GM19395 (cell line): ENCODE data around the gene ZFYVE21.

ENCODE experiments used
- ATAC-seq: cut with Tn5 transposase; IDR thresholded peaks from one replicate; pipeline ENCODE4 v1.9.1; 2021; ENCODE audit warnings: mild to moderate bottlenecking, moderate library complexity; ENCODE audit not compliant: unreplicated experiment

ZFYVE21 gene

DNA sequence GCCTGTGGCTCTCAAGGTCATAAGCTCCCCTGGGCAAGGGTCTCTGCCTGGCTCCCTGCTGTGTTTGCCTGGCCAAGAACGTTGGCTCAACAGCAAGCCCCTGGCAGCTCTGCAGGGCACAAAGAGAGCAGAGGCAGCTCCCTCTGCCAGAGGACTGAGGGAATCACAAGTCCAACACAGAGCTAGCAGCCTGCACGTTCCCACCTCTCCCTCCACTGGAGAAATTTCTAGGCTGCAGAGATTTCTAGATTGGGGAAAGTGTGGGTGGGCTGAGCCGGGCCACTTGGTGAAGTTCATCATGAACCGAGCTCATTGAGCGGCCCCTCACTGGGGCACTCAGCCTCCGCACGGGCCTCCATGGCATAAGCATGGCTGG lies 19.8 kb downstream of the ZFYVE21 start:
- ATAC-seq = no peak

DNA sequence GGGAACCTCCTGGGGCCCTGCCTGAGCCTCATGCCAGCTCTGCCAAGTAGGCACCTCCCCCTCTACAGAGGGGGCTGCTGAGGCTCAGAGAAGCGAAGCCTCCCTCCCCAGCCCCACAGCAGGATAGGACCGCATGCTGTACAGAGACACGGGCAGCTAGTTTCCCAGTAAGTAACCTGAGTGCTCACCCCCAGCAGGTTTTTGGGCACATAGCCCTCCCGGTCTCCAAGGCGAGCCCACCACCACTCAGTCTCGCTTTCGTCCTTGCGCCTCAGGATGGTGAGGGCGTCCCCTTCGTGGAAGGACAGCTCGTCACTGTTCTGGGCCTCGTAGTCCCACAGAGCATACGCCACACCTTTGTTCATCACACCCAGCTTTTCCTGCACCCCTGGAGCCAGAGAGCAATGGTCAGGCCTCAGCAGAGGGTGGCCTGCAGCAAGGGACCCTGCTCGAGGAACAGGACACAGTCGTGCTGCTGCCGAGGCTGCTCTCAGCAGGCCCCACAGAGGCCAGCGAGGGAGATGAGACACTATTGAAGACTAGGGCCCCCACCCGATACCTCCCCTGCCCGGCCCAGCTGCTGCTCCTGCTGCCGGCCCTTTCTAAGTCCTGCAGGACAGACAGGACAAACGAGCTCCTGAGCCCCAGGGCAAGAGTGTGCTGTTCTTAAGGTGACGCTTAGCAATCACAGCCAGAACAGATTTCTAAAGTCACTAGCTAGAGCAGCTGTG lies 20.4 kb downstream of the ZFYVE21 start:
- no peak for ATAC-seq

DNA sequence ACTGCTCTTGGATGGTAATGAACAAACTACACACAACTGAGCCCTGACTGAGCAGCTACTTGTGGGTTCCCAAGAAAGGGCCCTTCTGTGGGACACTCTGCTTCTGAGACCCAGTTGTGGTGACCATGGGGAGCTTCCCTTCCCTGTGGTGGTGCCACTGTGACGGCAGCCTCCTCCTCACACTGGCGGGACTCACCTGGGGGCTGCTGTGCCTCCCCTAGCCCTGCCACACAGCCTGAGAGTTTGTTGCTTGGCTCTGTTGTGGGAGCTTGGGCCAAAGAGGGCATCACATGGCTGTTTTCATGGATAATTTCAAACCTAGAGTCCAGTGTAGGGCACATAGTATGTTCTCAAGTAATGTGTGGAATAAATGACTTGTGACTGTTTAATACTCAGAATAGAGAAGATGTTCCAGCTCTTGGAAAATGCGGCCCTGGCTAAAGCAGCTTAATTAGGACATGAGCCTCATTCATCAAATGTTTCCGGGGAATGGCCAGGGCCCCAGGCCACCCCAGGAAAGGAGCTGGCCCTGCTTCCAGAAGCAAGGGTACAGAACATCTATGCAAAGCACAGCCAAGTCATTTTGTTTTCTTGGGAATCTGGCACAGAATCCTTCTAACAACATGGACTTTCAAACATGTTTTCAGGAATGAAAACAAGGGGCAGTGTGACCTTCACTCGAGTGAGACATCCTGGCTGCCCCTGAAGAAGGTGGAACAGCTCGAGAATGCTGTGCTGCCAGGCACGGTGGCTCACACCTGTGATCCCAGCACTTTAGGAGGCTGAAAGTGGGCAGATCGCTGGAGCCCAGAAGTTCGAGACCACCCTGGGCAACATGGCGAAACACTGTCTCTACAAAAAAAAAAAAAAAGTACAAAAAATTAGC lies 21.2 kb downstream of the ZFYVE21 start:
- no peak for ATAC-seq

DNA sequence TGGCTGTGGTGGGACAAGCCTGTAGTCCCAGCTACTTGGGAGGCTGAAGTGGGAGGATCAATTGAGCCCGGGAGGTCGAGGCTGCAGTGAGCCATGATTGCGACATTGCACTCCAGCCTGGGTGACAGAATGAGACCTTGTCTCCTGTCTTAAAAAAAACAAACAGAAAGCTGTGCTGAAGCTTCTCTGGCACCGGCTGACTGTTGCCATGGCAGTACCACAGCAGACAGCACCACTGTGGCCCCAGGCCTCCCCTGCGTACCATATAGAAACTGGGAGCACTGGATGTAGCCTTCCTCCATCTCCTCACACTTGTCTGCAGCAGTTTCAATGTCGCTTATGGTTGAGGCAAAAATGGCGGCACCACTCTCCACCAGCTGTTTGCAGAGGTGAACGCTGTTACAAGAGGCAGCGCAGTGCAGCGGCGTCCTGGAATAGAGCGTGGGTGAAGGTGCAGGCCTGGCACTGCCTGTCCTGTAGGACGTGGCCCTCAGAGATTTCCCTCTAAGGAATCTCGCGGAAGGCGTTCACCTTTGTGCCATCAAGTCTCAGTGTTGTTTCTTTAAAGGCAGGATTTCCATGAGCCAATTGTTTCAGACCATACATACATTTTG lies 21.9 kb downstream of the ZFYVE21 start:
- no peak for ATAC-seq

DNA sequence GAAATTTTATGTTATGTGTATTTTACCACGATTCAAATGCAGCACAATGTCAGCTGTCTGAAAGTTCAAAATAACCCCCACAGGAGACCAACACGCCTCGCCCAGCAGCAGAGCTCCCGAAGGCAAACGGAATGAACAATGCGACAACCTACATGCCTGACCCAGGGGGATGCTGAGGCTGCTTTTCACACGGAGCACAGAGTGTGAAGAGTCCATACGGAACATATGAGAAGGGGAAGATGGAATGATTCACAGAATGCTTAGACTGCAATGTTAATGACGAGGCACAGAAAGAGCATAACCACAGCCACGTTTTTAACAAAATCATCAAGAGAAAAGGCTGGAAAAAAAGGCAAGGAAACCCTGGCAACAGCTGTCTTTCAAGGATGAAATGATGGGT lies 22.6 kb downstream of the ZFYVE21 start:
- ATAC-seq = no peak

DNA sequence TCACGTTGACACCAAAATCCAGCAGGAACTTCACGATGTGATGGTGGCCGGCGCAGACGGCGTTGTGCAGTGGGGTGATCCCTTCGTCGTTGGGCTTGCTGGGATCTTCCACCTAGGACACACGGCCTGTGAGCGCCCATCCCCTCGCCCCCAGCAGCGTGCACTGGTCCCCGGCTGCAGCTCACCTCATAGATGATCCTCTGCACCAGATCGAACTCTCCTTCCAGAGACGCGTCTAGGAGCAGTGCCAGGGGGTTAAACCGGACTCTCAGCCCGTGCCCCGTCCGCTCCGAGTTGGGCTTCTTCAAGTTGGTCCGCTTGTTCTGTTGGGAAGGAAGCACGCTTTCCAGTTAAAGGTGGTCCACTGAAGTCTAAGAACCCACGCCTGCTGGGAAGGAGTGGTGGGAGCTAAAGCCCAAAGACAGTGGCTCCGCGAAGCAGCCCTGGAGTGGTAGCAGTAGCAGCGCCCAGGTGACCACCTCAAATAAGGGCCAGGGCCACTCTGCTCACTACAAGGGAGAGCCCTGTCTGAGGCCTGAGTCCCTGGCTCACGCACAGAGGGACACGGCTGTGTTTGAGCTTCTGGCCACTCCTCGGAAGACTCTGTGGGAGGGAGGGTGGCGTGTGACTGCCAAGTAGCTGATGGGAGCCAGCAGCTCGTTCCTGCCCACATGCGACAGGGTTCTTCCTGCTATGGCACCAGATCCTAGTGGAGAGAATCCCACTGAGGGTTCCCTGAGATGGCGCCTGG lies 23.3 kb downstream of the ZFYVE21 start:
- no peak for ATAC-seq

DNA sequence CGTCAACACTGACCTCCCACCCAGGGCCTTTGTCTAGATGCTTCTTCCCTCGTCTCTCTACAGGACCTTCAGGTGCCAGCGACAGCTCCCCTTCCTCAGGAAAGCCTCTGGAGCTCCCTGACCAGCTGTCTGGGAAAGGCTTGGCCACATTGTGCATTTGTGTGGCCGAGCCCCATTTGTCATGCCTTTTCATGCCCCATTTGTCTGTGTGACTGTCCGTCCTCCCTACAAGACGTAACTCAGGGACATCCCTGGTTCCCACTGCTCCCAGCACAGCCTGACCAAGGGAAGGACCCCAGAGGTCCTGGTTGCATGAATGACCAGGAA lies 23.8 kb downstream of the ZFYVE21 start:
- ATAC-seq = no peak

DNA sequence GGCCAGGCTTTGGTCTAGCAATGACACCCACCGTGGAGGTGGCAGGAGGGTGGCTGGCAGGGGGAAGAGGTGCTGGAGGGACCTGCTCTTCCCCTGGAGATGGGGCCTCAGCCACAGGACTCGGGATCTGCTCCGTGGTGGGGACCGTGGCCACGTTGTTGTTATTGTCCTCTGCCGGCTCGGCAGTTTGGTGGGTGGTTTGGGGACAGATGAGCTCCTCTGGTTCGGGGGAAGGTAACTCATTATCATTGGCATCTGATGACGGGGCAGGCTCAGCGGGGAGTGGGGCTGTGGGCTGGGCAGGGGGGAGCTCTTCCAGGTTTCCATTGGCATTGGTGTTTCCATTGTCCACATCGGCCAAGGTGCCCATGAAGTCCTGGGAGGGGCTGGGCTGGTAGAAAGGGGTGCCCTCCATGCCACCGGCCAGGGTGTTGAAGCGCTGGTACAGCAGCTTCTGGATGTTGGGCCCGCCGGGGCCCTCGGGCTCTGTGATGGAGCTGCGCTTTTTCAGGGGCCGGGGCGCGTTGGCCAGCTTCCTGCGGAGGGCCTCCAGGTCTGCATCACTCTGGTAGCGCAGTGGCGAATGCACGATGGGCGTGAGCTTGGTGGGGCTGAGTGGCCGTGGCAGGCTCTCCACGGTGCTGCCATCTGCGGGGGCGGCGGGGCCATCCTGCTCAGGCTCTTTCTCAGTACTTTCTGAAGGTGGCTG lies 24.3 kb downstream of the ZFYVE21 start:
- no peak for ATAC-seq

DNA sequence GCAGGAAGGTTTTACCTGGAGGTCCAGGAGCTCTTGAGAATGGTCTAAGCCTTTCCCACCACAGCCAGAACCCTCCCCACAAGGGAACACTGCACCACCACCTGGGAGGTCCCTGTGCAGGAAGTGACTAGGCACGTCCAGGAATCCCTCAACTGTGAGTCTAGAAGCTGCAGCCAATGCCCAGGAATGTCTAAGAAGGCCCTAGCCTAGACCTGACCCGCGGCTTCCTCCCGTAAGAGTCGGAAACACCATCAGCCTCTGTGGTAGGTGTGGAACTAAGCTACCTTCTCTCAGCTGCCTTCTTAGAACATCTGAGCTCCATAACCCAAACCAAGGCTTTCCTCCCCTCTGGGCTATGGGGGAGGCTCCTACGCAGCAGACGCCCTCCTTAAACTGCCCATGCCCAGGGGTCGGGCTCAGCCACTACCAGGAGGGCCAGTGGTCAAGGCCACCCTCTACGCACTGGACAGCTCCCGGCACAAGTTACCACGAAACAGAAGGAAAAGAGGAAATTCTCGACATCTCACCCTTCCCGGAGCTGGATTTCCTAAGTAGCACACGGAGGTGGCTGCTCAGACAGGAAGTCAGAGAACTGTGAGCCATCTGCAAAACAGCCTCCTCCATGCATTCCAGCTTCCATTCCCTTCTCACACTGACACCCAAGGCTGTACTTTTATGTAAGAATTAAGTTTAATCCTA lies 25.5 kb downstream of the ZFYVE21 start:
- no peak for ATAC-seq

DNA sequence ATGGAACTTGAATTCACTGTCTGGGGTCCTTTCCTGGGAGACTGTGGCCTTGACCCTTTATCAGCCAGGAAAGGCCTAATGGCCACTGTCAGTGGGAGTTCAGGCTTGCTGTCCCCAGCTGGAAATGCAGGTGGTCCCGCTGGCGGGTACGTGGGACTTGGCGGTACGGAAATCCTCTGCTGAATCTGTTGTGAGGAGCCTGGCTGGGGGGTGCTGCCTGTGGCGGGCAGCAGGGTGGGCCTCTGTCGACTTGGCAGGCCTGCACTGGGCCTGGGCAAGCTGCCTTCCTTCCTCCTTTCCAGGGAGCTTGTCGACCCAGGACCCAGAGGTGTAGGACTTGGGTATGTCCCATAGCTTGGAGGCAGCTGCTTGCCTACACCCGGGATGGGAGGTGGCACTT lies 26.3 kb downstream of the ZFYVE21 start:
- ATAC-seq = no peak

DNA sequence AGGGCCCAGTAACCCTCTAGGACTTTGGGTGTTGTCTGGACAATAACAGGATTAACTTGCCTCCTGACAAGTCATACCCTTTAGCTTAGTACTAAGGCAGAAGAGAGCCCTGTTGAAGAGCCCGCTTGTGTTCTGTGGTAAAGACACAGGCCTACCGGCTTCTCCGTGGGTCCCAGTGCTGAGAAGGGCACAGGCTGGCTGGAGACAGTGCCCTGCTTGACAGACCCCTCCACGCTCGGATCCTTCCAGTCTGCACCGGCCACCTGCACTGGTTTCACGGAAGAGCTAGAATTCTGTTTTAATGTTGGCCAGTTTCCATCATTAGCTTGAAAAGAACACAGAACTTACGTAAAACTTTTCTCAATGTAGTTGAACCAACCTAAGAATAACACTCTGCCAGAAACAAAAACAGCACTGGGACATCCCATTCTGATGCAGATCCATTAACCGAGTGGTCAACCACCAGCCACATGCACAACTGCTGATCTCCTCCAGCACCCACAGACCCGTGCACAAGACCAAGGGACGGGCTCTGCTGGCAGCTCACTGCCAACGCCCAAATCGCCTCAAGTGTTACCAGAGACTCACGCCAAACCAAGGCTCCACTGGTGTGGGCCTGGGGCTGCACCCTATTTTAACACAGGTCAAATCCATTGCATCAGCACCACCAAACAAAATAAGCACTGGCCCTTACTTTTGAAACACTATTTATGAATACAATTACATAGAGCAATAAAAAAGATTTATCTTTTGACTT lies 27.1 kb downstream of the ZFYVE21 start:
- ATAC-seq = no peak

DNA sequence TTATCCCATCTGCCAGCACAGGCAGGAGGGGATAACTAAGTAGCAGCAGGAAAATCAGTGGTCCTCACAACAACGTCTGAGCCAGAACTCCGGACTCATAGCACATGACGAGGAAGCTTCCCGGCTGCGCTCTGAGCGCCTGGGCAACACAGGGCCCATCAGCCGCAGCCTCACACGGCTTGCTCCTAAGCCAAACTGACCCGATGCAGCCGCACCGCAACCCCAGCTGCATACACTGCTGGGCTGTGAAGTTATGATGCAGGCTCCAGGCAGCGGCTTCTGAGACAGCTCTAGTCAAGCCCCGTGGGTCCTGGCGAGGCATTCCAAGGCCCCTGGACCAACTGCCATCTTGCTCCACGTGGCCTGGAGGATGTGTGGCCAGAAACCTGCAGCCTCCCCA lies 28.1 kb downstream of the ZFYVE21 start:
- ATAC-seq = no peak

DNA sequence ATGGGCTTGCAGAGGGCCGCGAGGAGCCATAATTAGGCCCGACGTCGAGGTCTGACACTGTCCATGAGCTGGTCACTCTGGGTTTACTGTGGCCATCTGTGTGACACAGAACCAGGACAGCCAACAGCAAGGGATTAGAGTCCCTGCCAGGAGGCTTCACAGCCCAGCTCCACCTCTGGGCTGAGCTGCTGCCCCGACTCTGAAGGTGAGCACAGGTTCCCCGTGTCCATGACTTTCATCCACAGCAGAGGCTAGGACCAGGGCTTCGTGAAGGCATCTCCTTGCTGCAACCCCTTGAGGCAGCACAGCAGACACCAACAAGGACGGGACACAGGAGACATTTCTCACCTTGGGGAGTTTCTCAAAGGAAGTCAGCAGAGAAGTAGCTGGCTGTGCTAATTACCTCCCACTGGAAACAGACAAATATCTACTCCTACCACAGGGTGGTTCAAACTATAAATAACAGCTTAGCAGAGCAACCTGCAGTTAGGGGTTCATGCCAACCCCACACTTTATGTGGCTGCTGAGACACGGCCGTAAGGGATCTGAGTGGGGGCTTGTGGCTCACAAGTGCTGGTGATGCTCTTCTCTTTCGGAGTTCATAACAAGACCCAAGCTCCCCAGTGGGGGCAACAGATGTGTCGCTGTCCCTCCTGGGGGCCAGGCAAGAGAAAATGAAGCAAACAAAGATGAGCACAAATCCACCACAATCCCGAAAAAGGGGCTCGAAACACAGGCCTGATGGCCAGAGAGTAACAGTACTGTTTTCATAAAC lies 29.2 kb downstream of the ZFYVE21 start:
- no peak for ATAC-seq

DNA sequence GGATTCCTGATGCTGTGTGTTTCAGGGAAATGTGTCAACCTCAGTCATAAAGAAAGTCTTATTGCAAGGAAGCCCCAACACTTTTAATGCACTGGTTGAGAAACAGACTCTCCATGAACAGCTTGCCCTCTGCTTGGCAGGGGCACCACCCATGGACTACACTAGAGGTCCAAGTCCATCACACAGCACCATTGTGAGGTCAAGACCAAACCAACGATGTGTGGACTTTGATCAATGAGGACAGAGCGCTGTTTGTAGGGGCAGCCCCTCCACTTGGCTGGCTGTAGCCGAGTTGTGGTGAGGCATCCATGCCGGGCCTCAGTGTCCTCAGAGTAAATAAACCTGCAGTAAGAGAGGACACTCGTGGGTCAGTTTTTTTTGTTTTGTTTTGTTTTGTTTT lies 29.8 kb downstream of the ZFYVE21 start:
- no peak for ATAC-seq

DNA sequence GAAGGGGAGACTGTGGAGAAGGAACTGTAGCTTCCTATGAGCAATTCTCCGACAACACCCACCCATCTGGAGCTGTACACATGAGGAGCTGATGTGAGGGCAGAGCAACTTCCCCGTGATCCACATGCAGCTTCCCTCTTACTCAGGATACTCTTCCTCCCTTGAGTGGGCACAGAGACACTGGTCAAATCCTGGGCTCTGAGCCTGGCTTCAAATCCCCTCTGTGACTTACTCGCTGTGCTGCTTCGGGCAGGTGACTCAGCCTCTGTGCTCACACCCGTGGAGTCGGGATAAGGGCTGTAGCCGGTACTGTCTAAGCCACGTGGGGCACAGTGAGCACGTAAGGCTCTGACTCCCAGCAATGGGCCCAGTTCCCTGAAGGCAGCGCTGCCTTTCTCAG lies 31.1 kb downstream of the ZFYVE21 start:
- no peak for ATAC-seq

DNA sequence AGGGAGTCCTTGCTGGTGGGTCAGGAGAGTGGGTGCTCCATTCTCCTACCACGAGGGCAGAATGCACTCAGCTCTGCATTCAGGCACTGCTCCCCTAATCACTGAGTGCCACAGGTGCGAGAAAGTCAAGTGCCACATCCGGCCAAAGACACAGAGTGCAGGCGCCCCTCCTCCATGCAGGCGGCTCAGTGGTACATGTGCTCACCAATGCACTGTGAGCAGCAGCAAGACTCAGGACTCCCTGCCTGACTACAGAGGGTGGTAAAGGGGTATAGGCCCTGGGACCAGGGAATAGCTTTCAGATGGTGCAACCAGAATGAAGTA lies 32.9 kb downstream of the ZFYVE21 start:
- ATAC-seq = no peak

DNA sequence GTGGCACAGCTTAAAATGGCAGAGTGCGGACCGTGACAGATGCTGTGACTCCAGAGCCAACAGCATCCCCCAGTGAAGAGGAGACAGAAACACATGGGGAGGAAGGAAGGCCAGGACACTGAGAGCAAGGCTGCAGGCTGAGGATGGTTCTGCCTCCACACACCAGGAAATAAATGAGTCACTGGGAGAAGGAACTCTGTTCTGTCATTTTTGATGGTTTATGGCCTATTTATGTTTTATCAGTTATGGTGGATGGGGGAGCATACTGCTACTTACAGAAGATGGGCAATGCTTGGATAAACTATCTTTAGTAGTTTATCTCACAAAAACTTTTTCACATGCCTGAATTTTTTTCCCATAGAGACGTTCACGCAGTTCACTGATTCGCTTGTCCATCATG lies 33.8 kb downstream of the ZFYVE21 start:
- ATAC-seq = no peak

DNA sequence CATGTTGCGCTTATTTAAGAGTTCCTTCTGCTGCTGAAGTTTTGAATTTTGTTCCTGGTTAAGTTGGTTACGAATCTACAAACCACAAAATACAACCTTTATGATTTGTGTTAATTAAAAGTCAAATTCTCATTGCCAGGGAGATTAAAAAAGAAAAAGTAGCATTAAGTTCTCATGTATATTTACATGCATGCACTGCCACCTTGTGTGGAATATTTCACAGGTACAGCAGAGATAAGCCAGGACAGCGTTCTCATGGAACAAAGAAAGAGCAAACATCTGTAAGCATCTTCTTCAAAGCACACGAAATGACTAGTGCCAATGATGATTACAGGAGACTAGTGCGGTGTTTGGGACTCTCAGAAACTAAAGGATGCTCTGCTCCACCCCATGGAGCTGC lies 34.2 kb downstream of the ZFYVE21 start:
- ATAC-seq = no peak

DNA sequence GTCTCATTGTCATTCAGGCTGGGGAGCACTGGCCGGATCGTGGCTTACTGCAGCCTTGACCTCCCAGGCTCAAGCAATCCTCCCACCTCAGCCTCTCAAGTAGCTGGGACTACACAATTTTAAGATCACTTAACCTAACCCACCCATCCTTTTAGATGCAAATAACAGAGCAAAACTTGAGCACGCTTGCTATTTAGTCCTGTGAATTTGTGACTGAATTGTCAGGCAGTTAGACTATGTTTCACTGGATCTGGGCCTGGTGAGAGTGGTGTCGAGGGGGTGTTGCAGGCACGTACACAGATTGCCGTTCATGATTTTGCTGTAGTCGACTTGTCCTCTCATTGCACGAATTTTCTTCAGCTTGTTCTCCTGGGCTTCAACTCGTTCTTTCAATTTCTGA lies 38.2 kb downstream of the ZFYVE21 start:
- no peak for ATAC-seq
